CD14-positive monocyte (primary cell): ENCODE results near the gene RPL15. TPM values are rescaled to one million over a fixed set of nuclear protein-coding genes. Genes with fewer than 3 reads are reported as not detected.

Experiments used
- DNase-seq, 3 donors: peaks; one replicate each; pipeline ENCODE4 v3.0.0-alpha.2; 2011 to 2022
- H2AFZ ChIP-seq: 2 replicates; pipeline ENCODE4 v1.6.0; 2012; ENCODE audit warnings: mild to moderate bottlenecking, low read depth, low read length, inconsistent platforms; ENCODE audit not compliant: insufficient read depth, poor library complexity, severe bottlenecking
- H3K27ac ChIP-seq, 2 donors: 1 replicate in 1 of 2; 2 replicates in 1 of 2; pipeline ENCODE4 v1.5.1; 2012 to 2013; ENCODE audit warnings: low read length in 2 of 2, control low read depth in 1 of 2, inconsistent platforms in 1 of 2, low read depth in 1 of 2, mild to moderate bottlenecking in 1 of 2
- H3K27me3 ChIP-seq, 2 donors: one replicate each; pipeline versions ENCODE4 v1.6.0 to v1.6.1; 2011 to 2013; ENCODE audit warnings: low read length in 2 of 2; ENCODE audit not compliant: control insufficient read depth in 2 of 2, insufficient read depth in 2 of 2
- H3K36me3 ChIP-seq, 2 donors: replicated peaks in 1 of 2; 1 replicate in 1 of 2; 2 replicates in 1 of 2; pipeline versions ENCODE4 v1.5.1 to v1.6.1; 2012 to 2013; ENCODE audit warnings: low read length in 2 of 2, control low read depth in 1 of 2, inconsistent platforms in 1 of 2, mild to moderate bottlenecking in 1 of 2; ENCODE audit not compliant: insufficient read depth in 2 of 2, control insufficient read depth in 1 of 2
- H3K4me1 ChIP-seq, 2 donors: 1 replicate in 1 of 2; 2 replicates in 1 of 2; pipeline versions ENCODE4 v1.5.1 to v1.6.1; 2012 to 2013; ENCODE audit warnings: low read length in 2 of 2, control low read depth in 1 of 2, inconsistent platforms in 1 of 2, mild to moderate bottlenecking in 1 of 2, moderate library complexity in 1 of 2; ENCODE audit not compliant: insufficient read depth in 2 of 2, control insufficient read depth in 1 of 2
- H3K4me2 ChIP-seq: replicated peaks from 2 replicates; pipeline ENCODE3; 2012; ENCODE audit warnings: low read length, moderate library complexity, mild to moderate bottlenecking; ENCODE audit not compliant: poor library complexity, severe bottlenecking; ENCODE audit errors: extremely low read depth
- H3K4me3 ChIP-seq, 3 experiments: fragments of 200-600 bp in 1 of 3; sonication (generic) in 1 of 3; replicated peaks in 1 of 3; 1 replicate in 2 of 3; 2 replicates in 1 of 3; pipeline ENCODE4 v1.5.1; 2011 to 2013; ENCODE audit warnings: low read length in 3 of 3, mild to moderate bottlenecking in 3 of 3, control low read depth in 2 of 3, low read depth in 2 of 3, inconsistent platforms in 1 of 3, moderate library complexity in 1 of 3
- H3K79me2 ChIP-seq: 2 replicates; pipeline ENCODE4 v1.6.0; 2012; ENCODE audit warnings: mild to moderate bottlenecking, control low read depth, inconsistent platforms, low read length, moderate library complexity; ENCODE audit not compliant: insufficient read depth
- H3K9ac ChIP-seq: 2 replicates; pipeline ENCODE4 v1.6.0; 2017; ENCODE audit warnings: low read length, mild to moderate bottlenecking; ENCODE audit not compliant: insufficient read depth, poor library complexity, severe bottlenecking
- H3K9me3 ChIP-seq, 2 donors: replicated peaks in 1 of 2; 1 replicate in 1 of 2; 2 replicates in 1 of 2; pipeline versions ENCODE4 v1.5.1 to v1.6.1; 2012 to 2013; ENCODE audit warnings: low read length in 2 of 2, control low read depth in 1 of 2; ENCODE audit not compliant: control insufficient read depth in 1 of 2, insufficient read depth in 1 of 2
- H4K20me1 ChIP-seq: 2 replicates; pipeline ENCODE4 v1.6.0; 2012; ENCODE audit warnings: mild to moderate bottlenecking, low read length, control low read depth, moderate library complexity; ENCODE audit not compliant: insufficient read depth
- H3K27ac Mint-ChIP-seq, 7 donors: one replicate each; pipeline ENCODE4 v1.8.0; 2020; ENCODE audit warnings: mild to moderate bottlenecking in 7 of 7, mixed read lengths in 7 of 7, moderate library complexity in 6 of 7, inconsistent platforms in 2 of 7
- H3K27me3 Mint-ChIP-seq, 3 donors: one replicate each; pipeline ENCODE4 v1.8.0; 2021 to 2022; ENCODE audit warnings: low read depth in 3 of 3, mild to moderate bottlenecking in 3 of 3, mixed read lengths in 3 of 3, moderate library complexity in 3 of 3, inconsistent platforms in 1 of 3
- H3K36me3 Mint-ChIP-seq, 2 donors: one replicate each; pipeline ENCODE4 v1.8.0; 2020; ENCODE audit warnings: mixed read lengths in 2 of 2, inconsistent platforms in 1 of 2, mild to moderate bottlenecking in 1 of 2
- H3K4me1 Mint-ChIP-seq: one replicate; pipeline ENCODE4 v1.8.0; 2020; ENCODE audit warnings: mild to moderate bottlenecking, mixed read lengths
- H3K4me3 Mint-ChIP-seq, 2 donors: one replicate each; pipeline ENCODE4 v1.8.0; 2020; ENCODE audit warnings: mild to moderate bottlenecking in 2 of 2, mixed read lengths in 2 of 2, moderate library complexity in 1 of 2
- H3K9me3 Mint-ChIP-seq, 7 donors: one replicate each; pipeline ENCODE4 v1.8.0; 2020 to 2022; ENCODE audit warnings: mixed read lengths in 7 of 7, mild to moderate bottlenecking in 6 of 7, moderate library complexity in 6 of 7, inconsistent platforms in 2 of 7
- WGBS: methylation state at CpG from one replicate; pipeline ENCODE4 v1.1.5; 2013; ENCODE audit warnings: missing lambda C conversion rate; ENCODE audit not compliant: insufficient coverage; 5-methylcytosine and 5-hydroxymethylcytosine counted together
- intact Hi-C, 2 donors: fragments of 100-400 bp; cut with micrococcal nuclease; formaldehyde crosslinking; loops; one replicate each; pipeline versions ENCODE4 v1.15.0 to v1.15.1; 2023
- polyA minus RNA-seq: library from RNA; depleted of rRNA, polyadenylated mRNA; stranded (reverse); fragments of >200 nt; gene quantifications from 2 replicates; pipeline ENCODE4 v1.2.3, GENCODE V29; 2012
- polyA plus RNA-seq, 3 donors: library from polyadenylated mRNA; depleted of rRNA in 1 of 3; unstranded in 2 of 3; stranded (reverse) in 1 of 3; fragments of 300-500 nt in 2 of 3; fragments of >200 nt in 1 of 3; fragmentation: Illumina TruSeq in 2 of 3; gene quantifications; 1 replicate in 2 of 3; 2 replicates in 1 of 3; pipeline ENCODE4 v1.2.3, GENCODE V29; 2012 to 2021
- total RNA-seq, 12 experiments: library from RNA in 1 of 12; stranded (reverse) in 1 of 12; fragments of 120-200 nt in 1 of 12; gene quantifications; one replicate each; pipeline ENCODE4 v1.2.4 and lab custom pipeline; 2013 to 2026; ENCODE audit warnings: mixed read lengths in 6 of 12, inconsistent platforms in 1 of 12
- TF ChIP-seq, protein P1 (sequence below): fragments of 200-600 bp; IDR thresholded peaks from one replicate; pipeline ENCODE4 v1.8.0; 2022; ENCODE audit warnings: antibody characterized with exemption, mild to moderate bottlenecking

RPL15 gene
- 1,755 TPM for total RNA-seq (2013)
- 1,000 to 10,000 TPM; 2,510 to 3,161 (median 2,781) TPM for polyA plus RNA-seq
- polyA minus RNA-seq, result 1,481 and 1,997 TPM in 2 replicates
- 241 to 798 (median 641) reads per million in 11 experiments for total RNA-seq (lab: John Stamatoyannopoulos, UW)

DNA sequence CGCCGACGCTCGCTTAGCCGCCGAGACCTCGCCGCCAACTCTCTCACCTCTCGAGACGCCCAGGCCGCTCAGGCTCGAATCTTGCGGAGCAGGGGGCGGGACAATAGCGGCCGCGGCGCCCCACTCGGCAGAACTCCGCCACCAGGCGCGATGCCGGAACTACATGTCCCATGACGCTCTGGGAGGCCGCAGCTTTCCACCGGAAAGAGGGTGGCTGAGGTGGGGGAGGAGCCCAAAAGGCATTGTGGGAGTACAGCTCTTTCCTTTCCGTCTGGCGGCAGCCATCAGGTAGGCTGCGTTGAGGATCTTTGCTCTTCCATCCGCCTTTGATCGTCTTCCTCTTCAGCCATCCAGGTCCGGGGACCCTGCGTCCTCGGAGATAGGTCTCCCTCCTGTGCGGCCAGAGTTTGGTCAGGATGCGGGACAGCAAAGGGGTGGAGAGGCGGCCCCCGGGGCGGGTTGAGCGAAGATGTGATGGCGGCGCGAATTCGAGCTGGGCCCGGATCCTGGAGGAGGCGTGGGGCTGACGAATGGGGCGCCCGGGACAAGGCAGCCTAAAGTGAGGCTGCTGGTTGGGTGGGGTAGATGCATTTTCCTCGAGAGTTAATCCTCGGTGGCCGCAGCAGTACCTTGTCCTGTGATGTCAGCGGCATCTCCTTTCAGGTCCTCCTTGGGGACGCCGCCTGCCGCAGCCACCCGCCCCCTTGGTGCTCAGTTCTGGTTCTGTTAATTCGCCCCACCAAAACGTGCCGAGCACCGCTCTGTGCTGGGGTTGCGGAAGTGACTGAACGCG lies at the start of gene RPL15, which contains the start of gene NKIRAS1:
Gene RPL15 (plus strand): TSS at position 247 of the 793 bp plus-strand sequence. CDS start 728 bp downstream, outside the sequence.
Gene NKIRAS1 (minus strand): TSS at position 105 of the 793 bp plus-strand sequence. CDS start 6,086 bp downstream, outside the sequence.
- H2AFZ ChIP-seq, result peak within 1 kb of the TSS; percentile 95
- H3K9ac ChIP-seq, result peak within 1 kb of the TSS; percentile 94
- peaks cover 22 to 44% of the 10 kb centered on the region in 2 donors for H3K36me3 ChIP-seq
- H4K20me1 ChIP-seq, result peaks cover 32% of the 10 kb centered on the region
- Mint-ChIP-seq H3K4me1 (peaks cover 43% of the 10 kb centered on the region), H3K27me3 (peaks cover 8 to 11% (median 10%) of the 10 kb centered on the region in 3 donors), H3K9me3 (peaks cover 0 to 2% (median 0%) of the 10 kb centered on the region in 7 donors), H3K36me3 (peaks cover 36 to 40% of the 10 kb centered on the region in 2 donors), H3K4me3 (peak within 1 kb of the TSS; percentile 96 to 97), H3K27ac (peak within 1 kb of the TSS; percentile 93 to 97 (median 95))
- H3K4me2 ChIP-seq, result peak within 1 kb of the TSS; percentile 85
- H3K4me1 ChIP-seq, result peaks cover 26 to 33% of the 10 kb centered on the region in 2 donors
- intact Hi-C loops, result loop anchor here (2.0 to 10.0 kb wide), 2 partner anchors 28 to 48 kb away; partner anchors contain the start of gene NR1D2 (in 1 of the 2)
- no peaks in the 10 kb centered on the region for H3K9me3 ChIP-seq
- peak; percentile 94 to 96 (median 95) for DNase-seq
- H3K27me3 ChIP-seq, result no peaks in the 10 kb centered on the region
- peak within 1 kb of the TSS; percentile 91 to 100 (median 100) for H3K4me3 ChIP-seq
- 0% methylated on average over 61 of the region's 64 CpGs for WGBS
- H3K27ac ChIP-seq, result peak within 1 kb of the TSS; percentile 94
- TF ChIP-seq, protein P1, sequence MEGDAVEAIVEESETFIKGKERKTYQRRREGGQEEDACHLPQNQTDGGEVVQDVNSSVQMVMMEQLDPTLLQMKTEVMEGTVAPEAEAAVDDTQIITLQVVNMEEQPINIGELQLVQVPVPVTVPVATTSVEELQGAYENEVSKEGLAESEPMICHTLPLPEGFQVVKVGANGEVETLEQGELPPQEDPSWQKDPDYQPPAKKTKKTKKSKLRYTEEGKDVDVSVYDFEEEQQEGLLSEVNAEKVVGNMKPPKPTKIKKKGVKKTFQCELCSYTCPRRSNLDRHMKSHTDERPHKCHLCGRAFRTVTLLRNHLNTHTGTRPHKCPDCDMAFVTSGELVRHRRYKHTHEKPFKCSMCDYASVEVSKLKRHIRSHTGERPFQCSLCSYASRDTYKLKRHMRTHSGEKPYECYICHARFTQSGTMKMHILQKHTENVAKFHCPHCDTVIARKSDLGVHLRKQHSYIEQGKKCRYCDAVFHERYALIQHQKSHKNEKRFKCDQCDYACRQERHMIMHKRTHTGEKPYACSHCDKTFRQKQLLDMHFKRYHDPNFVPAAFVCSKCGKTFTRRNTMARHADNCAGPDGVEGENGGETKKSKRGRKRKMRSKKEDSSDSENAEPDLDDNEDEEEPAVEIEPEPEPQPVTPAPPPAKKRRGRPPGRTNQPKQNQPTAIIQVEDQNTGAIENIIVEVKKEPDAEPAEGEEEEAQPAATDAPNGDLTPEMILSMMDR, result peak; percentile 63
- peaks cover 21% of the 10 kb centered on the region for H3K79me2 ChIP-seq

DNA sequence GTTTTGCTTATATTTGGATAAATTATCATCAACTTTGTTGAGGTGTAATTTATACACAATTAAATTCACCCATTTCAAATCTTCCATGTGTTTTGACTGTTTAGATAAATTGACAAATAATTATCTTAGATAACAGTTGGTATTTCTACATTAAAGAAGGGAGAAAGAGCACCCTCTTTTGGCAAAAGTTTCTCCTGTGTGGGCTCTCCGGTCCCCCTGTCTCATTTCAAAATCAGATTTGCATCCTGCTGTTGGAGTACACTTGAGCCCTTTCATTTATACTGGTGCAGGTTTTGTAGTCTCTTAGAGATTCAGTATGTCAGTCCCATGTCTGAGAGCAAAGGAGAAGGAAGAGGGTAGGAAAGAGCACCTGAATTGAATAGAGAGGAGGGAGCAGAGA lies 49.5 kb upstream of the RPL15 start:
- Histone ChIP-seq H3K36me3 (peaks cover 0 to 14% of the 10 kb centered on the region in 2 donors), H3K9me3 (no peaks in the 10 kb centered on the region), H3K27ac (no peak overlapping the region), H3K4me2 (no peak overlapping the region), H2AFZ (no peak overlapping the region), H3K4me1 (no peaks in the 10 kb centered on the region), H3K27me3 (no peaks in the 10 kb centered on the region), H3K4me3 (no peak overlapping the region), H3K79me2 (peaks cover 52% of the 10 kb centered on the region), H3K9ac (no peak overlapping the region), H4K20me1 (peaks cover 77% of the 10 kb centered on the region)
- peaks cover 0 to 3% (median 0%) of the 10 kb centered on the region in 7 donors for H3K9me3 Mint-ChIP-seq
- no peak overlapping the region for H3K4me3 Mint-ChIP-seq
- H3K27me3 Mint-ChIP-seq, result no peaks in the 10 kb centered on the region
- DNase-seq, result no peak
- intact Hi-C loops, result no loop called here
- peaks cover 8% of the 10 kb centered on the region for H3K4me1 Mint-ChIP-seq
- TF ChIP-seq, protein P1, result no peak
- H3K36me3 Mint-ChIP-seq, result peaks cover 13 to 14% of the 10 kb centered on the region in 2 donors
- no peak overlapping the region for H3K27ac Mint-ChIP-seq
- WGBS, result no CpG with 5 or more reads among the region's 1 CpG
